Natural killer cell (primary cell): ENCODE measurements around the gene ADGRV1. TPM values are rescaled to one million over a fixed set of nuclear protein-coding genes. Genes with fewer than 3 reads are reported as not detected.
"Not testable (repeated sequence)": the region's sequence is repeated elsewhere in the genome, so short reads cannot be mapped to it uniquely, and the experiment has no call there.

Experiments used
- ATAC-seq, 3 donors: fragments of 150-1000 bp in 2 of 3; fragments of 200-7000 bp in 1 of 3; cut with Tn5 transposase; 1 replicate in 1 of 3; 2 replicates in 2 of 3; pipeline ENCODE4 v1.10.0; 2021; ENCODE audit warnings: mild to moderate bottlenecking in 2 of 3, moderate library complexity in 2 of 3
- DNase-seq, 2 donors: peaks; one replicate each; pipeline versions ENCODE4 v3.0.0 to v3.0.0-alpha.2; 2013 to 2021; ENCODE audit warnings: mixed read lengths in 1 of 2
- H3K27ac ChIP-seq: one replicate; pipeline ENCODE4 v1.5.1; 2013; ENCODE audit warnings: mild to moderate bottlenecking, low read length
- H3K27me3 ChIP-seq: one replicate; pipeline ENCODE4 v1.6.1; 2013; ENCODE audit warnings: low read length; ENCODE audit not compliant: control insufficient read depth, insufficient read depth
- H3K36me3 ChIP-seq: one replicate; pipeline ENCODE4 v1.6.1; 2013; ENCODE audit warnings: low read length; ENCODE audit not compliant: control insufficient read depth, insufficient read depth
- H3K4me1 ChIP-seq: one replicate; pipeline ENCODE4 v1.6.1; 2013; ENCODE audit warnings: low read length; ENCODE audit not compliant: control insufficient read depth, insufficient read depth
- H3K4me3 ChIP-seq: one replicate; pipeline ENCODE4 v1.5.1; 2013; ENCODE audit warnings: low read length
- H3K9me3 ChIP-seq: one replicate; pipeline ENCODE4 v1.6.1; 2013; ENCODE audit warnings: low read length; ENCODE audit not compliant: control insufficient read depth, insufficient read depth
- H3K27ac Mint-ChIP-seq, 2 donors: one replicate each; pipeline ENCODE4 v1.8.0; 2022; ENCODE audit warnings: mild to moderate bottlenecking in 2 of 2, mixed read lengths in 2 of 2, moderate library complexity in 1 of 2
- H3K27me3 Mint-ChIP-seq, 2 donors: one replicate each; pipeline ENCODE4 v1.8.0; 2022; ENCODE audit warnings: low read depth in 2 of 2, mixed read lengths in 2 of 2
- H3K36me3 Mint-ChIP-seq: one replicate; pipeline ENCODE4 v1.8.0; 2022; ENCODE audit warnings: mixed read lengths
- H3K4me1 Mint-ChIP-seq, 2 donors: one replicate each; pipeline ENCODE4 v1.8.0; 2022; ENCODE audit warnings: mixed read lengths in 2 of 2
- H3K4me3 Mint-ChIP-seq: one replicate; pipeline ENCODE4 v1.8.0; 2022; ENCODE audit warnings: mild to moderate bottlenecking, moderate library complexity, mixed read lengths
- H3K9me3 Mint-ChIP-seq, 2 donors: one replicate each; pipeline ENCODE4 v1.8.0; 2022; ENCODE audit warnings: mixed read lengths in 2 of 2
- WGBS: methylation state at CpG from one replicate; pipeline ENCODE4 v1.1.7; 2013; ENCODE audit warnings: missing lambda C conversion rate; ENCODE audit not compliant: insufficient coverage; 5-methylcytosine and 5-hydroxymethylcytosine counted together
- intact Hi-C: fragments of 100-400 bp; cut with micrococcal nuclease; formaldehyde crosslinking; loops from one replicate; pipeline ENCODE4 v1.14.2; 2022
- total RNA-seq, 4 donors: library from RNA; stranded (reverse); fragments of 120-200 nt in 1 of 4; gene quantifications; one replicate each; pipeline versions ENCODE4 v1.2.3 to v1.2.4, GENCODE V29; 2013 to 2022
- TF ChIP-seq, protein P1 (sequence below): fragments of 200-600 bp; IDR thresholded peaks from one replicate; pipeline ENCODE4 v1.8.0; 2022; ENCODE audit warnings: antibody characterized with exemption

Gene ADGRV1
- total RNA-seq, 3 donors from 2014 or later (not counting 1 experiment from before 2014, with no cell fraction given), result 0.50 to 0.71 TPM; not detected in 1

DNA sequence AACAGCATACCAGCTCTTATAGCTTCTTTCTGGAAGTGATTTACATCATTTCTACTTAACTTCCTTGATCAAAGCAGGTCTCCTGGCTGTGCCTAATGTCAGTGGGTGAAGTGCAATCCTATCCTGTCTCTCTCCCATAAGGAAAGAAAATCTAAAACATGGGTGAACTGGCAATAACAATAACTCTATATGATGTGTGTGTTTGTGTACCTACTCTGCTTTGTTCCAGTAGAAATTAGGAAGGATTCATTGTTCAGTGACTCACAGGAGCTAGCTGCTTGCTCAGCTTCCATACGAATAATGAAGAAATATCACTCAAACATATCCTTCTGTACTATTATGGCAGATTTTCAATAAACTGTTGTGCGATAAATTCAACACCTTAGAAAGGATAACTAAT is 123.7 kb downstream of the ADGRV1 start:
- no peaks in the 10 kb centered on the region for H3K4me1 ChIP-seq
- intact Hi-C loops, result no loop called here
- no peak overlapping the region for H3K4me3 Mint-ChIP-seq
- H3K9me3 ChIP-seq, result no peaks in the 10 kb centered on the region
- no peaks in the 10 kb centered on the region for H3K36me3 ChIP-seq
- no peaks in the 10 kb centered on the region for H3K27me3 Mint-ChIP-seq
- no peak overlapping the region for H3K27ac ChIP-seq
- no peaks in the 10 kb centered on the region for H3K36me3 Mint-ChIP-seq
- H3K4me3 ChIP-seq, result no peak overlapping the region
- peaks cover 0 to 2% of the 10 kb centered on the region in 2 donors for H3K9me3 Mint-ChIP-seq
- DNase-seq, result no peak
- no peaks in the 10 kb centered on the region for H3K27me3 ChIP-seq
- no peak overlapping the region for H3K27ac Mint-ChIP-seq
- TF ChIP-seq, protein P1, sequence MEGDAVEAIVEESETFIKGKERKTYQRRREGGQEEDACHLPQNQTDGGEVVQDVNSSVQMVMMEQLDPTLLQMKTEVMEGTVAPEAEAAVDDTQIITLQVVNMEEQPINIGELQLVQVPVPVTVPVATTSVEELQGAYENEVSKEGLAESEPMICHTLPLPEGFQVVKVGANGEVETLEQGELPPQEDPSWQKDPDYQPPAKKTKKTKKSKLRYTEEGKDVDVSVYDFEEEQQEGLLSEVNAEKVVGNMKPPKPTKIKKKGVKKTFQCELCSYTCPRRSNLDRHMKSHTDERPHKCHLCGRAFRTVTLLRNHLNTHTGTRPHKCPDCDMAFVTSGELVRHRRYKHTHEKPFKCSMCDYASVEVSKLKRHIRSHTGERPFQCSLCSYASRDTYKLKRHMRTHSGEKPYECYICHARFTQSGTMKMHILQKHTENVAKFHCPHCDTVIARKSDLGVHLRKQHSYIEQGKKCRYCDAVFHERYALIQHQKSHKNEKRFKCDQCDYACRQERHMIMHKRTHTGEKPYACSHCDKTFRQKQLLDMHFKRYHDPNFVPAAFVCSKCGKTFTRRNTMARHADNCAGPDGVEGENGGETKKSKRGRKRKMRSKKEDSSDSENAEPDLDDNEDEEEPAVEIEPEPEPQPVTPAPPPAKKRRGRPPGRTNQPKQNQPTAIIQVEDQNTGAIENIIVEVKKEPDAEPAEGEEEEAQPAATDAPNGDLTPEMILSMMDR, result no peak
- WGBS, result 100% methylated on average over 1 of the region's 2 CpGs
- ATAC-seq, result no peak
- no peaks in the 10 kb centered on the region for H3K4me1 Mint-ChIP-seq

DNA sequence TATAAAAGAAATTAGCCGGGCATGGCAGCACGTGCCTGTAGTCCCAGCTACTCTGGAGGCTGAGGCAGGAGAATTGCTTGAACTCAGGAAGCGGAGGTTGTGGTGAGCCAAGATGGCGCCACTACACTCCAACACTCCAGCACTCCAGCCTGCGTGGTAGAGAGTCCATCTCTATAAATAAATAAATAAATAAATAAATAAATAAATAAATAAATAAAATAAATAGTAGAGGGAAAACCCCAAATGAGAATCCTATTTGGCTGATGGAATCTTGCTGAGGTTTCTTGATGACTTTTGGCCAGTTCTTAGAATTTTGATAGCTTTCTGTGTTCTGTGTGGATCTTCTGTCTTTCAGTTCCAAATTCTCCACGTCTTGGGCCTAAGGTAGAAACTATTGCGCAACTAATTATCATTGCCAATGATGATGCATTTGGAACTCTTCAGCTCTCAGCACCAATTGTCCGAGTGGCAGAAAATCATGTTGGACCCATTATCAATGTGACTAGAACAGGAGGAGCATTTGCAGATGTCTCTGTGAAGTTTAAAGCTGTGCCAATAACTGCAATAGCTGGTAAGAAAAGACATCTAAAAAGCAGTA is 126.9 kb downstream of the ADGRV1 start:
- H3K36me3 Mint-ChIP-seq, result no peaks in the 10 kb centered on the region
- no peaks in the 10 kb centered on the region for H3K36me3 ChIP-seq
- ATAC-seq, result no peak
- H3K9me3 ChIP-seq, result no peaks in the 10 kb centered on the region
- H3K4me1 Mint-ChIP-seq, result no peaks in the 10 kb centered on the region
- TF ChIP-seq, protein P1, result no peak
- H3K27ac ChIP-seq, result no peak overlapping the region
- no peak overlapping the region for H3K27ac Mint-ChIP-seq
- no peak overlapping the region for H3K4me3 Mint-ChIP-seq
- H3K27me3 Mint-ChIP-seq, result no peaks in the 10 kb centered on the region
- DNase-seq, result no peak
- intact Hi-C loops, result no loop called here
- WGBS, result 90% methylated on average over 6 of the region's 8 CpGs
- no peaks in the 10 kb centered on the region for H3K4me1 ChIP-seq
- H3K9me3 Mint-ChIP-seq, result no peaks in the 10 kb centered on the region
- no peak overlapping the region for H3K4me3 ChIP-seq
- no peaks in the 10 kb centered on the region for H3K27me3 ChIP-seq

DNA sequence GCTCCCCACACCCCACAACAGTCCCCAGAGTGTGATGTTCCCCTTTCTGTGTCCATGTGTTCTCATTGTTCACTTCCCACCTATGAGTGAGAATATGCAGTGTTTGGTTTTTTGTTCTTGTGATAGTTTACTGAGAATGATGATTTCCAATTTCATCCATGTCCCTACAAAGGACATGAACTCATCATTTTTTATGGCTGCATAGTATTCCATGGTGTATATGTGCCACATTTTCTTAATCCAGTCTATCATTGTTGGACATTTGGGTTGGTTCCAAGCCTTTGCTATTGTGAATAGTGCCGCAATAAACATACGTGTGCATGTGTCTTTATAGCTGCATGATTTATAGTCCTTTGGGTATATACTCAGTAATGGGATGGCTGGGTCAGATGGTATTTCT is 127.8 kb downstream of the ADGRV1 start:
- DNase-seq, H3K36me3 ChIP-seq, H3K4me3 ChIP-seq, H3K36me3 Mint-ChIP-seq, H3K9me3 ChIP-seq, H3K9me3 Mint-ChIP-seq, H3K27ac ChIP-seq, H3K27me3 Mint-ChIP-seq, H3K4me1 Mint-ChIP-seq, intact Hi-C loops, H3K27ac Mint-ChIP-seq, H3K4me3 Mint-ChIP-seq, H3K27me3 ChIP-seq, H3K4me1 ChIP-seq, ATAC-seq: not testable (repeated sequence)
- no CpG with 5 or more reads among the region's 2 CpGs for WGBS

DNA sequence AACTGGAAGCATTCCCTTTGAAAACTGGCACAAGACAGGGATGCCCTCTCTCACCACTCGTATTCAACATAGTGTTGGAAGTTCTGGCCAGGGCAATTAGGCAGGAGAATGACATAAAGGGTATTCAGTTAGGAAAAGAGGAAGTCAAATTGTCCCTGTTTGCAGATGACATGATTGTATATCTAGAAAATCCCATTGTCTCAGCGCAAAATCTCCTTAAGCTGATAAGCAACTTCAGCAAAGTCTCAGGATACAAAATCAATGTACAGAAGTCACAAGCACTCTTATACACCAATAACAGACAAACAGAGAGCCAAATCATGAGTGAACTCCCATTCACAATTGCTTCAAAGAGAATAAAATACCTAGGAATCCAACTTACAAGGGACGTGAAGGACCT is 128.9 kb downstream of the ADGRV1 start:
- H3K9me3 ChIP-seq, H3K27me3 Mint-ChIP-seq, H3K9me3 Mint-ChIP-seq, H3K4me3 ChIP-seq, intact Hi-C loops, H3K4me1 Mint-ChIP-seq, ATAC-seq, H3K36me3 ChIP-seq, DNase-seq, H3K4me1 ChIP-seq, H3K27ac ChIP-seq, H3K27me3 ChIP-seq, H3K27ac Mint-ChIP-seq, H3K36me3 Mint-ChIP-seq, H3K4me3 Mint-ChIP-seq: not testable (repeated sequence)
- no CpG with 5 or more reads among the region's 3 CpGs for WGBS
